Neural progenitor cell (in vitro differentiated cells): ENCODE measurements around the gene MYH10. TPM values are rescaled to one million over a fixed set of nuclear protein-coding genes. Genes with fewer than 3 reads are reported as not detected.

Experiments used
- DNase-seq: peaks from one replicate; pipeline ENCODE4 v3.0.0-alpha.2; 2016; ENCODE audit warnings: low spot score
- H2AFZ ChIP-seq: fragments of 200-600 bp; sonication (generic); replicated peaks from 2 replicates; pipeline ENCODE4 v1.6.1; 2016; ENCODE audit warnings: antibody characterized with exemption
- H3F3A ChIP-seq: fragments of 200-600 bp; sonication (generic); 2 replicates; pipeline ENCODE4 v1.6.1; 2016; ENCODE audit warnings: antibody characterized with exemption, low read depth
- H3K27ac ChIP-seq: fragments of 200-600 bp; sonication (generic); 2 replicates; pipeline ENCODE4 v1.5.1; 2016; ENCODE audit warnings: mild to moderate bottlenecking
- H3K27me3 ChIP-seq: fragments of 200-600 bp; sonication (generic); 2 replicates; pipeline ENCODE4 v1.6.1; 2016; ENCODE audit warnings: mild to moderate bottlenecking, moderate library complexity
- H3K36me3 ChIP-seq: fragments of 200-600 bp; sonication (generic); 2 replicates; pipeline ENCODE4 v1.5.1; 2016
- H3K4me1 ChIP-seq: fragments of 200-600 bp; sonication (generic); 2 replicates; pipeline ENCODE4 v1.6.1; 2016; ENCODE audit warnings: mixed run types
- H3K4me2 ChIP-seq: fragments of 200-600 bp; sonication (generic); 2 replicates; pipeline ENCODE4 v1.6.1; 2016
- H3K4me3 ChIP-seq: fragments of 200-600 bp; sonication (generic); 2 replicates; pipeline ENCODE4 v1.5.1; 2016
- H3K79me2 ChIP-seq: fragments of 200-600 bp; sonication (generic); 2 replicates; pipeline ENCODE4 v1.6.1; 2016; ENCODE audit warnings: low read depth
- H3K9ac ChIP-seq: fragments of 200-600 bp; sonication (generic); 2 replicates; pipeline ENCODE4 v1.6.1; 2016
- H3K9me3 ChIP-seq: fragments of 200-600 bp; sonication (generic); 2 replicates; pipeline ENCODE4 v1.5.1; 2016; ENCODE audit warnings: low read depth
- H4K20me1 ChIP-seq: fragments of 200-600 bp; sonication (generic); 2 replicates; pipeline ENCODE4 v1.6.1; 2016; ENCODE audit warnings: low read depth
- H3K27ac Mint-ChIP-seq: 3 replicates; pipeline ENCODE4 v1.8.0; 2021; ENCODE audit warnings: mixed read lengths
- H3K27me3 Mint-ChIP-seq: 2 replicates; pipeline ENCODE4 v1.8.0; 2022; ENCODE audit warnings: low read depth, mild to moderate bottlenecking, inconsistent platforms, moderate library complexity, mixed read lengths; ENCODE audit not compliant: insufficient read depth
- H3K36me3 Mint-ChIP-seq: 3 replicates; pipeline ENCODE4 v1.8.0; 2021; ENCODE audit warnings: mixed read lengths
- H3K4me1 Mint-ChIP-seq: 3 replicates; pipeline ENCODE4 v1.8.0; 2021; ENCODE audit warnings: mixed read lengths
- H3K4me3 Mint-ChIP-seq: 3 replicates; pipeline ENCODE4 v1.8.0; 2021; ENCODE audit warnings: mild to moderate bottlenecking, moderate library complexity, mixed read lengths
- H3K9me3 Mint-ChIP-seq: 3 replicates; pipeline ENCODE4 v1.8.0; 2020; ENCODE audit warnings: mixed read lengths
- CTCF ChIP-seq: fragments of 200-600 bp; sonication (generic); IDR thresholded peaks from 2 replicates; pipeline ENCODE4 v1.5.1; 2017; ENCODE audit warnings: antibody characterized with exemption, mild to moderate bottlenecking
- EZH2 ChIP-seq: fragments of 200-600 bp; sonication (generic); IDR thresholded peaks from 2 replicates; pipeline ENCODE4 v1.6.1; 2017; ENCODE audit warnings: antibody characterized with exemption, mild to moderate bottlenecking, moderate library complexity
- EZH2phosphoT487 ChIP-seq: fragments of 200-600 bp; sonication (generic); IDR thresholded peaks from 2 replicates; pipeline ENCODE4 v1.6.1; 2017; ENCODE audit warnings: antibody characterized with exemption
- total RNA-seq: library from RNA; depleted of rRNA; stranded (reverse); fragments of >200 nt; gene quantifications from 2 replicates; pipeline ENCODE4 v1.2.3, GENCODE V29; 2015; ENCODE audit warnings: low replicate concordance

The MYH10 gene
- total RNA-seq, 1 donor from 2014 or later = 213 TPM

GRCh38 chr17:8435245-8436168 is 195.0 kb downstream of the MYH10 start, which contains the start of gene NDEL1:
NDEL1 (plus strand) TSS chr17:8435884; CDS start chr17:8444272, 8,388 bp downstream.
- H3K4me1 ChIP-seq = peaks cover 11% of the 10 kb centered on the region
- peak; percentile 99 for DNase-seq
- H2AFZ ChIP-seq = peak within 1 kb of the TSS; percentile 71
- H3K9ac ChIP-seq = peak within 1 kb of the TSS; percentile 72
- H3K4me3 ChIP-seq = peak within 1 kb of the TSS; percentile 88
- no peak for TF ChIP-seq EZH2
- TF ChIP-seq CTCF = no peak
- TF ChIP-seq EZH2phosphoT487 = no peak
- no peaks in the 10 kb centered on the region for H3K9me3 Mint-ChIP-seq
- peaks cover 43% of the 10 kb centered on the region for H3K79me2 ChIP-seq
- peak within 1 kb of the TSS; percentile 88 for H3K27ac ChIP-seq
- peaks cover 17% of the 10 kb centered on the region for H3F3A ChIP-seq
- H3K27me3 ChIP-seq = no peaks in the 10 kb centered on the region
- no peaks in the 10 kb centered on the region for H3K9me3 ChIP-seq
- no peaks in the 10 kb centered on the region for H3K36me3 ChIP-seq
- H3K27me3 Mint-ChIP-seq = peaks cover 4% of the 10 kb centered on the region
- H3K4me1 Mint-ChIP-seq = peaks cover 20% of the 10 kb centered on the region
- peaks cover 9% of the 10 kb centered on the region for H3K36me3 Mint-ChIP-seq
- peaks cover 17% of the 10 kb centered on the region for H4K20me1 ChIP-seq
- peak within 1 kb of the TSS; percentile 94 for H3K4me3 Mint-ChIP-seq
- peak within 1 kb of the TSS; percentile 95 for H3K4me2 ChIP-seq
- peak within 1 kb of the TSS; percentile 91 for H3K27ac Mint-ChIP-seq

- peaks cover 11% of the 10 kb centered on the region for H3K4me1 Mint-ChIP-seq
- H3K4me3 Mint-ChIP-seq = no peak overlapping the region
- no peaks in the 10 kb centered on the region for H3K36me3 Mint-ChIP-seq
- H3K27ac Mint-ChIP-seq = no peak overlapping the region
- Histone ChIP-seq H3K79me2 (no peaks in the 10 kb centered on the region), H2AFZ (no peak overlapping the region), H3K36me3 (no peaks in the 10 kb centered on the region), H3K9ac (no peak overlapping the region), H4K20me1 (no peaks in the 10 kb centered on the region), H3K4me1 (no peaks in the 10 kb centered on the region), H3K4me3 (no peak overlapping the region), H3F3A (peaks cover 6% of the 10 kb centered on the region), H3K4me2 (no peak overlapping the region), H3K9me3 (no peaks in the 10 kb centered on the region), H3K27me3 (no peaks in the 10 kb centered on the region), H3K27ac (no peak overlapping the region)
- peak; percentile 20 for DNase-seq
- TF ChIP-seq CTCF (no peak), EZH2phosphoT487 (no peak), EZH2 (no peak)
- H3K27me3 Mint-ChIP-seq = peaks cover 2% of the 10 kb centered on the region
- no peaks in the 10 kb centered on the region for H3K9me3 Mint-ChIP-seq
Measured at GRCh38 chr17:8430966-8431365, 199.6 kb downstream of the MYH10 start.

GRCh38 chr17:8426802-8427201 is 203.7 kb downstream of the MYH10 start:
- Histone ChIP-seq H3K27ac (no peak overlapping the region), H3K79me2 (no peaks in the 10 kb centered on the region), H3K4me1 (no peaks in the 10 kb centered on the region), H3K9me3 (no peaks in the 10 kb centered on the region), H3K36me3 (no peaks in the 10 kb centered on the region), H4K20me1 (no peaks in the 10 kb centered on the region), H3K4me3 (no peak overlapping the region), H3K4me2 (no peak overlapping the region), H3K9ac (no peak overlapping the region), H3F3A (no peaks in the 10 kb centered on the region), H2AFZ (no peak overlapping the region), H3K27me3 (no peaks in the 10 kb centered on the region)
- TF ChIP-seq EZH2 (no peak), EZH2phosphoT487 (no peak), CTCF (no peak)
- no peak for DNase-seq
- Mint-ChIP-seq H3K27ac (no peak overlapping the region), H3K36me3 (no peaks in the 10 kb centered on the region), H3K4me3 (no peak overlapping the region), H3K9me3 (no peaks in the 10 kb centered on the region), H3K27me3 (peaks cover 4% of the 10 kb centered on the region), H3K4me1 (peaks cover 22% of the 10 kb centered on the region)
